ENCODE data around the gene SORCS1.

SORCS1 gene

GRCh38 chr10:107160866-107161265 lies 3.6 kb downstream of the SORCS1 start:
- Histone ChIP-seq H3K9ac (ENCODE audit: low read length in 5 of 5) (no peak overlapping the region), H3K27ac (ENCODE audit: low read depth, low read length) (no peak overlapping the region), H3K4me3 (ENCODE audit: low read depth in 1 of 5, low read length in 5 of 5) (no peak overlapping the region), H3K9me3 (ENCODE audit: control insufficient read depth in 5 of 5, low read length in 5 of 5) (no peaks in the 10 kb centered on the region), H3K36me3 (ENCODE audit: control insufficient read depth in 5 of 5, insufficient read depth in 5 of 5, low read length in 5 of 5) (no peaks in the 10 kb centered on the region), H3K4me1 (ENCODE audit: control insufficient read depth in 5 of 5, insufficient read depth in 5 of 5, low read length in 5 of 5) (peaks cover 0 to 10% (median 2%) of the 10 kb centered on the region in 5 donors), H3K27me3 (ENCODE audit: control insufficient read depth in 5 of 5, insufficient read depth in 4 of 5, low read length in 5 of 5) (peaks cover 19 to 27% (median 19%) of the 10 kb centered on the region in 5 donors)

- H3K27ac ChIP-seq (ENCODE audit: low read depth, low read length), result no peak overlapping the region
- H3K27me3 ChIP-seq (ENCODE audit: control insufficient read depth in 5 of 5, insufficient read depth in 4 of 5, low read length in 5 of 5), result peaks cover 10 to 19% (median 16%) of the 10 kb centered on the region in 5 donors
- no peak overlapping the region for H3K9ac ChIP-seq (ENCODE audit: low read length in 5 of 5)
- H3K4me1 ChIP-seq (ENCODE audit: control insufficient read depth in 5 of 5, insufficient read depth in 5 of 5, low read length in 5 of 5), result peaks cover 0 to 6% (median under 1%) of the 10 kb centered on the region in 5 donors
- no peak overlapping the region for H3K4me3 ChIP-seq (ENCODE audit: low read depth in 1 of 5, low read length in 5 of 5)
- H3K36me3 ChIP-seq (ENCODE audit: control insufficient read depth in 5 of 5, insufficient read depth in 5 of 5, low read length in 5 of 5), result no peaks in the 10 kb centered on the region
- H3K9me3 ChIP-seq (ENCODE audit: control insufficient read depth in 5 of 5, low read length in 5 of 5), result no peaks in the 10 kb centered on the region
Measured at GRCh38 chr10:107159871-107160270, 4.6 kb downstream of the SORCS1 start.

- no peak overlapping the region for H3K4me3 ChIP-seq (ENCODE audit: low read depth in 1 of 5, low read length in 5 of 5)
- H3K36me3 ChIP-seq (ENCODE audit: control insufficient read depth in 5 of 5, insufficient read depth in 5 of 5, low read length in 5 of 5), result no peaks in the 10 kb centered on the region
- peaks cover 0 to 10% (median 7%) of the 10 kb centered on the region in 5 donors for H3K9me3 ChIP-seq (ENCODE audit: control insufficient read depth in 5 of 5, low read length in 5 of 5)
- no peaks in the 10 kb centered on the region for H3K4me1 ChIP-seq (ENCODE audit: control insufficient read depth in 5 of 5, insufficient read depth in 5 of 5, low read length in 5 of 5)
- H3K27ac ChIP-seq (ENCODE audit: low read depth, low read length), result no peak overlapping the region
- peaks cover 0 to 8% (median 4%) of the 10 kb centered on the region in 5 donors for H3K27me3 ChIP-seq (ENCODE audit: control insufficient read depth in 5 of 5, insufficient read depth in 4 of 5, low read length in 5 of 5)
- no peak overlapping the region for H3K9ac ChIP-seq (ENCODE audit: low read length in 5 of 5)
Measured at GRCh38 chr10:107157071-107157470, 7.4 kb downstream of the SORCS1 start.

- Histone ChIP-seq H3K27me3 (ENCODE audit: control insufficient read depth in 5 of 5, insufficient read depth in 4 of 5, low read length in 5 of 5) (peaks cover 0 to 3% (median 0%) of the 10 kb centered on the region in 5 donors), H3K27ac (ENCODE audit: low read depth, low read length) (no peak overlapping the region), H3K9me3 (ENCODE audit: control insufficient read depth in 5 of 5, low read length in 5 of 5) (peaks cover 0 to 26% (median 11%) of the 10 kb centered on the region in 5 donors), H3K4me3 (ENCODE audit: low read depth in 1 of 5, low read length in 5 of 5) (no peak overlapping the region), H3K4me1 (ENCODE audit: control insufficient read depth in 5 of 5, insufficient read depth in 5 of 5, low read length in 5 of 5) (peaks cover 0 to 2% (median 0%) of the 10 kb centered on the region in 5 donors), H3K36me3 (ENCODE audit: control insufficient read depth in 5 of 5, insufficient read depth in 5 of 5, low read length in 5 of 5) (no peaks in the 10 kb centered on the region), H3K9ac (ENCODE audit: low read length in 5 of 5) (no peak overlapping the region)
Measured at GRCh38 chr10:107152087-107152486, 12.4 kb downstream of the SORCS1 start.

GRCh38 chr10:107148906-107149305 lies 15.6 kb downstream of the SORCS1 start:
- Histone ChIP-seq H3K4me3 (ENCODE audit: low read depth in 1 of 5, low read length in 5 of 5) (no peak overlapping the region), H3K9ac (ENCODE audit: low read length in 5 of 5) (no peak overlapping the region), H3K4me1 (ENCODE audit: control insufficient read depth in 5 of 5, insufficient read depth in 5 of 5, low read length in 5 of 5) (peaks cover 0 to 2% (median 0%) of the 10 kb centered on the region in 5 donors), H3K27ac (ENCODE audit: low read depth, low read length) (no peak overlapping the region), H3K36me3 (ENCODE audit: control insufficient read depth in 5 of 5, insufficient read depth in 5 of 5, low read length in 5 of 5) (no peaks in the 10 kb centered on the region), H3K27me3 (ENCODE audit: control insufficient read depth in 5 of 5, insufficient read depth in 4 of 5, low read length in 5 of 5) (peaks cover 0 to 3% (median 0%) of the 10 kb centered on the region in 5 donors), H3K9me3 (ENCODE audit: control insufficient read depth in 5 of 5, low read length in 5 of 5) (peaks cover 0 to 26% (median 11%) of the 10 kb centered on the region in 5 donors)

- Histone ChIP-seq H3K36me3 (ENCODE audit: control insufficient read depth in 5 of 5, insufficient read depth in 5 of 5, low read length in 5 of 5) (no peaks in the 10 kb centered on the region), H3K9me3 (ENCODE audit: control insufficient read depth in 5 of 5, low read length in 5 of 5) (no peaks in the 10 kb centered on the region), H3K4me3 (ENCODE audit: low read depth in 1 of 5, low read length in 5 of 5) (no peak overlapping the region), H3K27me3 (ENCODE audit: control insufficient read depth in 5 of 5, insufficient read depth in 4 of 5, low read length in 5 of 5) (peaks cover 0 to 3% (median 0%) of the 10 kb centered on the region in 5 donors), H3K27ac (ENCODE audit: low read depth, low read length) (no peak overlapping the region), H3K4me1 (ENCODE audit: control insufficient read depth in 5 of 5, insufficient read depth in 5 of 5, low read length in 5 of 5) (no peaks in the 10 kb centered on the region), H3K9ac (ENCODE audit: low read length in 5 of 5) (no peak overlapping the region)
Measured at GRCh38 chr10:107144490-107144889, 20.0 kb downstream of the SORCS1 start.

GRCh38 chr10:107141524-107142061 lies 22.9 kb downstream of the SORCS1 start:
- H3K9me3 ChIP-seq (ENCODE audit: control insufficient read depth in 5 of 5, low read length in 5 of 5), result no peaks in the 10 kb centered on the region
- H3K9ac ChIP-seq (ENCODE audit: low read length in 5 of 5), result no peak overlapping the region
- H3K4me3 ChIP-seq (ENCODE audit: low read depth in 1 of 5, low read length in 5 of 5), result no peak overlapping the region
- H3K27ac ChIP-seq (ENCODE audit: low read depth, low read length), result no peak overlapping the region
- no peaks in the 10 kb centered on the region for H3K4me1 ChIP-seq (ENCODE audit: control insufficient read depth in 5 of 5, insufficient read depth in 5 of 5, low read length in 5 of 5)
- H3K27me3 ChIP-seq (ENCODE audit: control insufficient read depth in 5 of 5, insufficient read depth in 4 of 5, low read length in 5 of 5), result peaks cover 0 to 3% (median 0%) of the 10 kb centered on the region in 5 donors
- no peaks in the 10 kb centered on the region for H3K36me3 ChIP-seq (ENCODE audit: control insufficient read depth in 5 of 5, insufficient read depth in 5 of 5, low read length in 5 of 5)

GRCh38 chr10:107139237-107139636 lies 25.3 kb downstream of the SORCS1 start:
- Histone ChIP-seq H3K9me3 (ENCODE audit: control insufficient read depth in 5 of 5, low read length in 5 of 5) (no peaks in the 10 kb centered on the region), H3K36me3 (ENCODE audit: control insufficient read depth in 5 of 5, insufficient read depth in 5 of 5, low read length in 5 of 5) (no peaks in the 10 kb centered on the region), H3K4me1 (ENCODE audit: control insufficient read depth in 5 of 5, insufficient read depth in 5 of 5, low read length in 5 of 5) (no peaks in the 10 kb centered on the region), H3K27me3 (ENCODE audit: control insufficient read depth in 5 of 5, insufficient read depth in 4 of 5, low read length in 5 of 5) (no peaks in the 10 kb centered on the region), H3K4me3 (ENCODE audit: low read depth in 1 of 5, low read length in 5 of 5) (no peak overlapping the region), H3K9ac (ENCODE audit: low read length in 5 of 5) (no peak overlapping the region), H3K27ac (ENCODE audit: low read depth, low read length) (no peak overlapping the region)

GRCh38 chr10:107133656-107134055 lies 30.9 kb downstream of the SORCS1 start:
- Histone ChIP-seq H3K9ac (ENCODE audit: low read length in 5 of 5) (no peak overlapping the region), H3K9me3 (ENCODE audit: control insufficient read depth in 5 of 5, low read length in 5 of 5) (no peaks in the 10 kb centered on the region), H3K27ac (ENCODE audit: low read depth, low read length) (no peak overlapping the region), H3K27me3 (ENCODE audit: control insufficient read depth in 5 of 5, insufficient read depth in 4 of 5, low read length in 5 of 5) (no peaks in the 10 kb centered on the region), H3K4me3 (ENCODE audit: low read depth in 1 of 5, low read length in 5 of 5) (no peak overlapping the region), H3K36me3 (ENCODE audit: control insufficient read depth in 5 of 5, insufficient read depth in 5 of 5, low read length in 5 of 5) (no peaks in the 10 kb centered on the region), H3K4me1 (ENCODE audit: control insufficient read depth in 5 of 5, insufficient read depth in 5 of 5, low read length in 5 of 5) (no peaks in the 10 kb centered on the region)

- Histone ChIP-seq H3K36me3 (ENCODE audit: control insufficient read depth in 5 of 5, insufficient read depth in 5 of 5, low read length in 5 of 5) (no peaks in the 10 kb centered on the region), H3K9ac (ENCODE audit: low read length in 5 of 5) (no peak overlapping the region), H3K9me3 (ENCODE audit: control insufficient read depth in 5 of 5, low read length in 5 of 5) (no peaks in the 10 kb centered on the region), H3K27me3 (ENCODE audit: control insufficient read depth in 5 of 5, insufficient read depth in 4 of 5, low read length in 5 of 5) (no peaks in the 10 kb centered on the region), H3K4me3 (ENCODE audit: low read depth in 1 of 5, low read length in 5 of 5) (no peak overlapping the region), H3K4me1 (ENCODE audit: control insufficient read depth in 5 of 5, insufficient read depth in 5 of 5, low read length in 5 of 5) (no peaks in the 10 kb centered on the region), H3K27ac (ENCODE audit: low read depth, low read length) (no peak overlapping the region)
Measured at GRCh38 chr10:107129000-107129399, 35.5 kb downstream of the SORCS1 start.
